Ecto neural progenitor cell (in vitro differentiated cells): ENCODE results near the gene B4GALT5.
"Not testable (repeated sequence)": the region's sequence is repeated elsewhere in the genome, so short reads cannot be mapped to it uniquely, and the experiment has no call there.

Source experiments
- DNase-seq: peaks from one replicate; pipeline ENCODE4 v3.0.0-alpha.2; 2018; ENCODE audit warnings: low spot score

B4GALT5 gene

DNA sequence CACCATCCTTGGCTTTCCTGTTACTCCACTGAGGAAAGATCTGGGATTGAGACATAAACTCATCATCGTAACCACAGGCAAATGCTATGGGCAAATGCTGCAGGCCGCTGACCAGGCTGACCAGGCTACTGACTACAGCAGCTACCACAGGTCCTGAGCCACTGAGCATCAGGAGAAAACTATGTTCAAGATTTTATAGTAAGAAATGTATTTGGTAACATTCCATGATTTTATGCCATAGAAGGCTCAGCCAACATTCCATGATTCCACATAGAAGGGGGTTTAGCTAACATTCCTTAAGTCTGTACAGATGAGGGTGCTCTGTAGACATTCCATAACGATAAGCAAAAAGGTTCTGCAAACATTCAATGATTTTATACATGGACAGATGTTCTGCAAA lies 16.1 kb upstream of the B4GALT5 start:
- no peak for DNase-seq

DNA sequence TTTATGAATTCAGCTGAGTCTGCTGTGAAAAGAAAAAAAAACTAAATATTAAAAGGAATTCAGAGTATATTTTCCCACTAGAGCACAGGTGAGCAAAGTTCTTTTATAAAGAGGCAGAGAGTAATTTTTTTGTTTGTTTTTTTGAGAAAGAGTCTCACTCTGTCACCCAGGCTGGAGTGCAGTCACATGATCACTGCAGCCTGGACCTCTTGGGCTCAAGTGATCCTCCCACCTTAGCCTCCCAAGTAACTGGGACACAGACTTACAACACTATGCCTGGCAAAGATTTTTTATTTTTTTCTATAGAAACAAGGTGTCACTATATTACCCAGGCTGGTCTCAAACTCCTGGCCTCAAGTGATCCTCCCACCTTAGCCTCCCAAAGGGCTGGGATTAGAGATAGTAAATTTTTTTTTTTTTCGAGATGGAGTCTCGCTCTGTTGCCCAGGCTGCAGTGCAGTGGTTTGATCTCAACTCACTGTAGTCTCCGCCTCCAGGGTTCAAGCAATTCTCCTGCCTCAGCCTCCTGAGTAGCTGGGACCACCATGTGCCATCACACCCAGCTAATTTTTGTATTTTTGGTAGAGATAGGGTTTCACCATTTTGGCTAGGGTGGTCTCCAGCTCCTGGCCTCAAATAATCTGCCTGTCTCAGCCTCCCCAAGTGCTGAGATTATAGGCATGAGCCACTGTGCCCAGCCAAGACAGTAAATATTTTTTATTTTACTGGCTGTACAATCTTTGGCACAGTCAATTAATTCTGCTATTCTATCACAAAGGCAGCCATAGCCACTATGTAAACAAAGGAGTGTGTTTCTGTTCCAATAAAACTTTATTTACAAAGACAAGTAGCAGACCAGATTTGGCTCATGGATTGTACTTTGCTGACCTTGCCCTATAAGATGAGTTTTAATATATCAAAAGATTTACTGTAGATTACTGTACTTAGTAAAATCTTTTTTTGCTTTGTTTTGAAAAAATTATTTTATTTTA lies 14.5 kb upstream of the B4GALT5 start:
- DNase-seq = no peak

DNA sequence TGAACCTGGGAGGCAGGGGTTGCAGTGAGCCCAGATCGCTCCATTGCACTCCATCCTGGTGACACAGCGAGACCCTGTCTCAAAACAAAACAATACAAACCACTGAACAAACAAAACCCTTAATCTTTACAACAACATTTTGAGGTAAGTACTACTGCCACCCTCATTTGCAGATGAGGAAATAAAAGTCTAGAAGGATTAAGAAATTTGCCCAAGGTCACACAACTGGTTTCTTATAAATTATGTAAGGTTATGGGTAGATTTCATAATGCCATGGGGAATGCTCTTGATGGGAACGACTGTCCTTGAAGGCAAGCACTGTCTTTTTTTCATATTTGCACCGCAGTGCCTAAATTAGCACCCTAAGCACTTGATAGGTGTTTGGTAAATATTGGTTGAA lies 13.8 kb upstream of the B4GALT5 start:
- DNase-seq = no peak

DNA sequence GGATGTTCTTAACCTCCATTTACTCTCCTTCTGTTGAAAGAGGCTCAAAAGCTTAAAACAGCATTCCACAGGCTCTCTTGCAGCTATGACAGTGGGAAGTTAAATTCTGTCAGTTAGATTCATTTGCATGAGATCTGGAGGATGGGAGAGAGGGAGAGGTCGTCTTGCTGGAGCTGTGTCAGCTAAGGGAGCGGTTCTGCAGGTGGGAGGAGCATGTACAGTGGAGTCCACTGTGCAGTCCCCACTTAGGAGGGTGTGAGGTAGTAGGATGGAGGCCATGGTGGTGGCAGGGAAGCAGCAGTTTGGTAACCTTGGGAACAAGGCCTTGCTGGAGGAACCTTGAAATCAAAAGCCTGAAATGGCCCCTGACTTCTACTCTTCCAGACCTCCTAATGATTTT lies 12.0 kb upstream of the B4GALT5 start:
- DNase-seq = no peak

DNA sequence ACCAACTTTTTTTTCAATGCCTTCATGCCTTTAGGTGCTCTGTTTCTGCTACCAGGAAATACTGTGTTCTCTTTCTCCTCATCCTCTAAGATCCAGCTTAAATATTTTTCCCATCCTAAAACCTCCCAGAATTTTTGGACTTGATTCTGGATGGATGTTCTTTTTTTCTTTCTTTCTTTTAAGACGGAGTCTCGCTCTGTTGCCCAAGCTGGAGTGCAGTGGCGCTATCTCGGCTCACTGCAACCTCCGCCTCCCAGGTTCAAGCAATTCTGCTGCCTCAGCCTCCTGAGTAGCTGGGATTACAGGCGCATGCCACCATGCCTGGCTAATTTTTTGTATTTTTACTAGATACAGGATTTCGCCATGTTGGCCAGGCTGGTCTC lies 11.5 kb upstream of the B4GALT5 start:
- DNase-seq = not testable (repeated sequence)

DNA sequence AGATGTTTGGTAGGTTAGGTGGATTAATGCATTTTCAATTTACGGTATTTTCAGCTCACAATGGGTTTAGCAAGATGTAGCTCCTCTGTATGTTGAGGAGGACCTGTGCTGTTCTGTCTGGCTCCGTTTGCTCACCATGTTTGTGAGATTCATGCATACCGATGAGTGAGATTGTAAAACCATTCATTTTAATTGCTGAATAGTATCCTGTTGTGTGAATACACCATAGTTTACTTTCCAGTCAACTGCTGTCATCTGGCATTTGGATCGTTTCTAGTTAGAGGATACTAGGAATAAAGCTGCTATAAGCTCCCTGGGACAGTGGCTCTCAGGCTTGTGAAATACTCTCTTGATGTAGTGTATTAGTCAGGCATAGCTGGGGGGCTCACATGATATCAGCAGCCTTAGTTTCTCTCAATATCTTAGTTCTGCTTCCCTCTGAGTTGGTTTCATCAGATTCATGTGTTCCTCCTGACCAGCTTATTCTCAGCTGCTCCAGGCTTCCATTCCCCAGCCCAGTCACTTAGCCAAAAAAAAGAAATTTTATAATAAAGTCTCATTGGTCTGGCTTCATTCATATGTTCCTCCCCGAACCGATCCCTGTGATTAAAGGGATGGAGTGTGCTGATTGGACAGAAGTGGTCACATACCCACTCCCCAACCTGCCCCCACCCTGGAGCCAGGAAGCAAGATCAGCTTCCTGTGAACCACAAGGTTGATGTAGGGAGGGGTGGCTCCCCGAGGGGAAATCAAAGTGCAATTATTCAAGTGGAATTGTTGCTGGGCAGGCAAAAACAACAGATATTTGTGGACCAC lies 10.9 kb upstream of the B4GALT5 start:
- DNase-seq = no peak

DNA sequence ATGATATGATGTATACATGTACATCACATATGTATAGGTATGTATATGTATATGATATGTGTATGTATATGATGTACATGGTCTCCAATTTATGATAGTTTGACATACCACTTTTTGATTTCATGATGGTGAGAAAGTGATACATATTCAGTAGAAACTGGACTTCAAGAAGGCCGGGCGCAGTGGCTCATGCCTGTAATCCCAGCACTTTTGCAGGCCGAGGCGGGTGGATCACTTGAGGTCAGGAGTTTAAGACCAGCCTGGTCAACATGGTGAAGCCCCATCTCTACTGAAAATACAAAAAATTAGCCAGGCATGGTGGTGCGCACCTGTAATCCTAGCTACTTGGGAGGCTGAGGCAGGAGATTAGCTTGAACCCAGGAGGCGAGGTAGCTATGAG lies 10.1 kb upstream of the B4GALT5 start:
- DNase-seq = not testable (repeated sequence)

DNA sequence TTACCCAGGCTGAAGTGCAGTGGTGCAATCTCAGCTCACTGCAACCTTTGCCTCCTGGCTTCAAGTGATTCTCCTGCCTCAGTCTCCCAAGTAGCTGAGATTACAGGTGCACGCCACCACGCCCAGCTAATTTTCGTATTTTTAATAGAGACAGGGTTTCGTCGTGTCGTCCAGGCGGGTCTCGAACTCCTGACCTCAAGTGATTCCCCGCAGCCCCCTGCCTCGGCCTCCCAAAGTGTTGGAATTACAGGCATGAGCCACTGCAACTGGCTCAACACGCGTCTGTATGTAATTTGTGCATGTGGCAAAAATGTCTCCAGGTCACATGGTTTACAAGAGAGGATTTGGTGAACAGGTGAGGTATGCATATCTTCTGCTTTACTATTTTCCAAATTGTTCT lies 7.6 kb upstream of the B4GALT5 start:
- not testable (repeated sequence) for DNase-seq

DNA sequence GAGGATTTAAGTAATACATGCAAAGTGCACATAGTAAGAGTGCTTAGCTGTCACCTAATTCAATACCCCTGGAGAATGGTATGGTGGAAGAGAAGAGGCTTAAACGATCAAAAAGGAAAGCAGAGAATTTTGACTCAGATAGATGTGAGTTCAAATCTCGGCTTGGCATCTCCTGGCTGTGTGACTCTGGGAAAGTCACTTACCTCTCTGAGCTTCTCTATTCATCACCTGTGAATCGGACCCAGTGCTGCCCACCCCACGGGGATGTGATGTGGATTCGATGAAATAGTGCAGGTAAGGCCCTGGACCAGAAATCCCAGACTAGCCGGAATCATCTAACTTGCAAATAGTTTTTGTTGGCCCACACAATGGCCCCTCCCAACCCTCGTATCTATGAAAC lies 1.8 kb upstream of the B4GALT5 start:
- no peak for DNase-seq

DNA sequence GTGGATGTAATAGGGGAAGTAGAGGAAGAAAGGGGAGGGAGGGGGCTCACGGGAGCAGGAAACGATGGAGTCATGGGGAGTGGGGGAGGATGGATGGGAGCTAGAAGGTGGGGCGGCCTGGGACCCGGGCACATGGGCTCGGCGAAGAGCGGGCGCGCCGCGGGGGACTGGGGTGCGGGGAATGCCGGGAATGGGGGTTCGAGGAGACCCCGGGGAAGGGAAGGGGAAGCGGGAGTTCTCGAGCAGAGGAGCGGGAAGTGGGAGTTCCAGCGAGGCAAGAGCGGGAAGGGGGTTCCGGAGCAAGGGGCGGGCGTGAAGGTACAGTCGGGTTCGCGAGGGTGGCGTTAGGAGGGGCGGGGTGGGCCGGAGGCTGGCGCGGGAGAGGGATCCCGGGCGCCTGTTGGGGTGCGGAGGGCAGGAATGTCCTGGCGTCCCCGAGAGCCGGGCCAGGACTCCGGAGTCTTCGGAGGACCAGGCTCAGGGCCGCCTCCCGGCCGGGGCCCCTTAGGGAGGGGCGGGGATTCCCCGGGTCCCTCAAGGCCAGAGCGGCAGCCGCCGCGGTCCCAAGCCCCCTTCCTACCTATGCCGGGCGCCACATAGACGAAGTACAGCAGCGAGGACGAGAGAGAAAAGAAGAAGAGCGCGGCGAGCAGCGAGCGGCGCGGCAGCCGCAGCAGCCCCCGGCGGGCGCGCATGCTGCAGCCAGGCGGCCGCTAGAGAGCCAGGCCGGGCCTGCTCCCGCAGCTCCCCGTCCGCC lies 504 bp downstream of the B4GALT5 start:
- peak; percentile 60 for DNase-seq

DNA sequence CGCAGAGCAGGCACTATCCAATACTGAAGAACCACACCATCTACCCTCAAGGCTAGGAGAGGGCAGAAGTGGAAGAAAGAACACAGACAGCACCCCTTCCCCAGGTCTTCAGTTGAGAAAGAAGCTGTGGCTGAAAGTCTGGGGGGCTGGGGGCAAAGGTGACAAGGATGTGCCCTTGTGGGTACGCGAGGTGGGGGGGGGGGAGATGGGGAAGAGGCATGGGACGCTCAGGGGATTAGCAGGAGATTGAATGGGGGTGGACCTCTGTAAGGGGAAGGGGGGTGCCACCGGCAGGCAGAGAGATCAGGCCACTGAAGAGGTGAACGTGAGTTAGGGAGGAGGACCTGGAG lies 1.1 kb downstream of the B4GALT5 start:
- no peak for DNase-seq

DNA sequence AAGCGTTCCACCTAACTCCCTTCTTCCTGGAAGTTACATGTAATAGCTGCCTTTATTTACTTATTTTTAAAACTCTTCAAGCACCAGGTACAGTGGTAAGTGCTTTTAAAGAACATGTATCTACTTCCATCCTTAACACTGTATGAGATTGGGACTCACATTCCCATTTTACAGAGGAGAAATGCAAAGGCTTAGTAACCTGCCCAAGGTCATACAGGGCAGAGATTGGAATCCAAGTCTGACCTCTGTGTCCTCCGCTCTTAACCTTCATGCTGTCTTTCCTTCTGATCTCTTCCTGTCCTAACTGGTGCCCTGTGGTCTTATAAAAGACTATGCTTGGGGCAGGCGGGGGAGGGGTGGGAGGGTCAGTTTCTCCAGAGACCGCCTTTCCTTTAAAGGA lies 1.6 kb downstream of the B4GALT5 start:
- DNase-seq = no peak

DNA sequence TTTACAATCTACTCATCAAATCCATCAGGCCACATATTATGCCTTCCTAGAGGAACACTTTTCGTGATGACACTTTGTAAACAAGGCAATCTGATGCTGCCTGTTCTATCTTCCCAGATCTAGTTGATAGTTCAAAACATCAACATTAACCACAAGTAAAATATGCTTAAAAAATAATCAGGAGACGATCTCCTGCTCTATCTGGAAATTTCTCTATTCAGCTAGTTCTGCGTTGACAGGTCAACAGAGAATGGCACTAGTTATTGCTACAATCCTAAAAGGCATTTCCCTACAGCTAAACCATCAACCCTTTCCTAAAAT lies 2.1 kb downstream of the B4GALT5 start:
- no peak for DNase-seq

DNA sequence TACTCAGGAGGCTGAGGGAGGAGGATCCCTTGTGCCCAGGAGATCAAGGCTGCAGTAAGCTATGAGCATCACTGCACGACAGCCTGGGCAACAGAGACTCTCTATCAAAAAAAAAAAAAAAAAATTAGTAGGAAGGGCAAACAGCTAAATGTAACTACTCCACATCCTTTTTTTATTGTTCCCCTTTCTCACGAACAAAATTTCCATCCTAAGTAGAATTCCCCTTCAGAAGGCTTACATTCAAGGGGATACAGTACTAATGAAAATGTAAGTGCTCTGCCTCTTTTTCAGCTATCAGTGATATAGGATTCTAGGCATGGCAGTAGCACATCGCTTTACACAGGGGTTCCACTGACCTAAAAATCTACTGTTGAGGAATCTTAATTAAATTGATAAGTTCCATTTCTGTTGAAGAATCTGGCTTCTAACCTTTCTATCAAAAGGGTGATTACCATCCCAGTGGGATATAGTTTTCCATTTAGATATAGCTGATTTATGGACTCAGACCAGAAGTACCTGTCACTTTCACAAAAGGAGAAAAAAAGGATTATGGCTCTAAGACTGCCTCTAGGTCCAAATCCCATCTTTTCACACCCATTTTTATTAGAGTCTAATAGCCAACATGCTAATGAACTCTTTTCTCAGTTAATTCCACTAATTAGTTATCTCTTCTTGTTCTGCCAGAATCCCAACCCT lies 2.6 kb downstream of the B4GALT5 start:
- DNase-seq = no peak

DNA sequence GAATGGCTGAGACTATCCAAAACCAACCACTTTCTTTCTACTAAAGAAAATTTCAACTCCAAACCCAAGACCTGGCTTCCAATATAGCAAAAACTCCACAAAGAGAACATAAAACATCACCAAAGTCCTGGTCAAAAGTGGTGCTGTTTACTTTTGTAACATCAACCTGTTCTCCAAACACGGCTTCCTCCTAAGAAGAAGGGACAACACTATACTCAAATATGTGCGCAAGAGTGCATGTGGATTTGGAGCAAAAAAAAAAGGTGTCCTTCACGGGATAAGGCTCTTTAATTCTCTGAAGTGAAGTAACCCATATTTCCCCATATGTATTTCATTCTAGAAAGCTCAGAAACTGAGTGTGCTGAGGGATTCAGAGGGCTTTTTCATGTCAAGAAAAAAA lies 6.6 kb downstream of the B4GALT5 start:
- no peak for DNase-seq

DNA sequence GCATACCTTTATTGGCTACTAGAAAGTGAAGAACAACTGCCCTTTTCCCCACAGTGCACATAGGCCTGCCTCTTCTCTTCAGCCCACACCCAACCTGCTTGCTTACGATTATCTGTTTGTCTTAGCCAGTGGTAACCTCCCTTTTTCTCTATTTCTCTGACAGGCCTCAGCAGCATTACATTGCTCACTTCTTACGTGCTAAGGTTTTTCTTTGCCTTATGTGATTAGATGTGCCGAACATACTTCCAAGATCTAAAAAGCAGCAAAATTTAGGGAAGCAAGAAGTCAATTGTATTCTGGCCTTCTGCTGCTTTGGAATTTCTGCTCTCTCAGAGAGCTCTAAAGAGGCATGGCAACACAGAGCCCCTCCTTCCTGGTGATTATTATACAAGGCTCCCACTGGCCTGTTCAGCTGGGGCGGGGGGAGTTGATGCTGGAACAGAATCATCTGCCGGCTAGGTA lies 7.0 kb downstream of the B4GALT5 start:
- DNase-seq = no peak

DNA sequence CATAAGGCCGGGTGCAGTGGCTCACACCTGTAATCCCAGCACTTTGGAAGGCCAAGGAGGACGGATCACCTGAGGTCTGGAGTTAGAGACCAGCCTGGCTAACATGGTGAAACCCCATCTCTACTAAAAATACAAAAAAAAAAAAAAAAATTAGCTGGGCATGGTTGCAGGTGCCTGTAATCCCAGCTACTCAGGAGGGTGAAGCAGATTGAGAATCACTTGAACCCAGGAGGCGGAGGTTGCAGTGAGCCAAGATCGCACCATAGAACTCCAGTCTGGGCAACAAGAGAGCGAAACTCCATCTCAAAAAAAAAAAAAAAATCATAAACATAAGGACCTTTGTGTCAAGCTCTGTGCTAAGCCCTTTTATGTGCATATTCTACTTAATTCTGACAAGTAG lies 7.8 kb downstream of the B4GALT5 start:
- not testable (repeated sequence) for DNase-seq

DNA sequence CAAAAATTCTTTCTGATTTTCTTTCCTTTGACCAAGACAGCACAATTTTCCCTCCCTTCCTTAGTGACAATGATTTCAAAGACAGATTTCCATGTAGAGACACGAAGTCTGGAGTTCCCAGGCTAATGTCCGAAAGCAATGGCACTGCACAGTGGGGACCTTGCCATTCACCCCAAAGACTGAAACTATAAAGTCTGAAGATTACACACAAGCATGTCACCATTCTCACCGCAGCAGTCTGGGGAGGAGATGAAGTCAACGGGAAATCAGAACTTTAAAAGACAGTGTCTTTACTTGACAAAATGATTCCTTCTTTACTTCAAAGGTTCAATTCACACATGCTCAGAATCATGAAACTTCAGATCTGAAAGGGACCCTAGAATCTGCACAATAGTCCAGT lies 8.3 kb downstream of the B4GALT5 start:
- no peak for DNase-seq

DNA sequence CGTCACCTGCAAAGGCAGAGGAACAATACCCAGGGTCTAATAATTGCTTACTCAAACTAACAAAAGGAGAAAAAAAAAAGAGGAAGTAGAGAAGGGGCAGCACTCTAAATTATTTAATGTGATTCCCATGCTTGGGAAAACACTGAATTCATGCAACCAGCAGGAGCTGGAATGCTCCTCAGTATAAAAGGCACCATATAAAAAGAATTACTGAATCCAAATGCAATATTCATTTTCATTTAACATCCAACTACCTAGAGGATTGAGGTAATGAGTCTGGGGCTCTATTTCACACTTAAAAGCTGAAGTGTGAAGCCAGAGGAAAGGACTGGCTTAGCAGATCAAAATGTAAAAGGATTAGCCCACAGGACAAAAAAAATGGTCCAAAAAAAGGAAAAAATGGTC lies 8.7 kb downstream of the B4GALT5 start:
- no peak for DNase-seq

DNA sequence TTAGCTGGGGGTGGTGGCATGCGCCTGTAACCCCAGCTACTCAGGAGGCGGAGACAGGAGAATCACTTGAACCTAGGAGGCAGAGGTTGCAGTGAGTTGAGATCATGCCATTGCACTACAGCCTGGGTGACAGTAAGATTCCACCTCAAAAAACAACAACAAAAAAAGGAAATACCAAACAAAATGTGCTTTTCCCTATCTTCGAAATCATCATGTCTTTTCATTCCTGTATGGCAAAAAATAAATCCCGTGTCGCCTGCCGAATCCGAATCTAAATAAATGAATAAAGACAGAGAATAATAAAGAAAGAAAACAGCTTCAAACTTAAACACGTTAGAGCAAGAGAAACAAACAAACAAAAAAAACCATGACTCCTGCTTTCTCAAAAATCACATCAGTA lies 11.8 kb downstream of the B4GALT5 start:
- DNase-seq = no peak

DNA sequence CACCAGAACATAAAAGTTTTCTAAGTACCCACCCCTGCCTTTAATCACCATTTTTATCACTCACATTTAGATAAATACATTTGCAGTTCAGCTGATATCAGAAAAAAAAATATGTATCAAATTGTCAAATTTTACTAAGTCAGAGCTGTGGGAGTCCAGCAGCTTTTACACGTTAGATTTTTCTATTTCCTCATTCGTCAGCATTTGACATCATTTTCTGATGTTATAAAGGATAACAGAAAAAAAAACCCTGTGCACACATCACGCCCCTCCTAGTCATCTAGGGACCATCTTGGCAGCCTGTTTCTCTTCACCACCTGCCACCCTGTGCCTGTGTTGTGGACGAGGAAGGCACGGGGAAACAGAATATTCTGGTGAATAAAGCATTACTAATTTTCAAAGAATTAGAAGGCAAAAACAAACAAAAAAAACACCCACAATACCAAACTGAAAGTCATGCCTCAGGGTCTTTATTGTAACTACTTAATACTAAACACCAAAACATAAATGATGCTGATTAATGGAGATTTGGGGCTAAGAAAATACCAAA lies 12.4 kb downstream of the B4GALT5 start:
- DNase-seq = no peak
